GM19099 (cell line): ENCODE data around the gene PRADC1.

ENCODE experiments used
- POLR2A ChIP-seq: IDR thresholded peaks from 3 replicates; pipeline ENCODE4 v1.6.1; 2011; ENCODE audit warnings: low read depth; ENCODE audit not compliant: insufficient read length; ENCODE audit errors: extremely low read depth

The PRADC1 gene

DNA sequence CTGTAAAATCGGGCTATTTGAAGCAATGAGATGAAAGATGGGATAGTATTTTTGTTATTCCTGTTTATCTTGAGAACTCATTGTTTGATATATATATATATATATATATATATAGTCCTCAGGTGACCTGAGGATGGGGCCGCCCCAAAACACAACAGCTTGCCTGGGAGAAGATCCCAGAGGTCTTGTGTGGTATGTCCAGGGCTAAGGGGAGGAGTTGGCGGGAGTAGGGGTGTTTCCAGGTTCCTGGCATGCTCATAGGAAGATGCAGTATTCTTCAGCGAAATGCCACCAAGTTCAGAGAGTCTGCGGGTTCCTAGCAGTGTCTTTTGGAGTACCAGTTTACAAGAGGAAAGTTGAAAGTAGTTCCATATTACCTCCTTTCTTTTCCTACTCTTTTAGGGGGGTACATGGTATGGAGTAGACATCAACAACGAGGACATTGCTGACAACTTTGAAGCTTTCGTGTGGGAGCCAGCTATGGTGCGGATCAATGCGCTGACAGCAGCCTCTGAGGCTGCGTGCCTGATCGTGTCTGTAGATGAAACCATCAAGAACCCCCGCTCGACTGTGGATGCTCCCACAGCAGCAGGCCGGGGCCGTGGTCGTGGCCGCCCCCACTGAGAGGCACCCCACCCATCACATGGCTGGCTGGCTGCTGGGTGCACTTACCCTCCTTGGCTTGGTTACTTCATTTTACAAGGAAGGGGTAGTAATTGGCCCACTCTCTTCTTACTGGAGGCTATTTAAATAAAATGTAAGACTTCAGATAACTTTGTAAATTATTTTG is 19.4 kb upstream of the PRADC1 start:
- TF ChIP-seq POLR2A, result no peak

DNA sequence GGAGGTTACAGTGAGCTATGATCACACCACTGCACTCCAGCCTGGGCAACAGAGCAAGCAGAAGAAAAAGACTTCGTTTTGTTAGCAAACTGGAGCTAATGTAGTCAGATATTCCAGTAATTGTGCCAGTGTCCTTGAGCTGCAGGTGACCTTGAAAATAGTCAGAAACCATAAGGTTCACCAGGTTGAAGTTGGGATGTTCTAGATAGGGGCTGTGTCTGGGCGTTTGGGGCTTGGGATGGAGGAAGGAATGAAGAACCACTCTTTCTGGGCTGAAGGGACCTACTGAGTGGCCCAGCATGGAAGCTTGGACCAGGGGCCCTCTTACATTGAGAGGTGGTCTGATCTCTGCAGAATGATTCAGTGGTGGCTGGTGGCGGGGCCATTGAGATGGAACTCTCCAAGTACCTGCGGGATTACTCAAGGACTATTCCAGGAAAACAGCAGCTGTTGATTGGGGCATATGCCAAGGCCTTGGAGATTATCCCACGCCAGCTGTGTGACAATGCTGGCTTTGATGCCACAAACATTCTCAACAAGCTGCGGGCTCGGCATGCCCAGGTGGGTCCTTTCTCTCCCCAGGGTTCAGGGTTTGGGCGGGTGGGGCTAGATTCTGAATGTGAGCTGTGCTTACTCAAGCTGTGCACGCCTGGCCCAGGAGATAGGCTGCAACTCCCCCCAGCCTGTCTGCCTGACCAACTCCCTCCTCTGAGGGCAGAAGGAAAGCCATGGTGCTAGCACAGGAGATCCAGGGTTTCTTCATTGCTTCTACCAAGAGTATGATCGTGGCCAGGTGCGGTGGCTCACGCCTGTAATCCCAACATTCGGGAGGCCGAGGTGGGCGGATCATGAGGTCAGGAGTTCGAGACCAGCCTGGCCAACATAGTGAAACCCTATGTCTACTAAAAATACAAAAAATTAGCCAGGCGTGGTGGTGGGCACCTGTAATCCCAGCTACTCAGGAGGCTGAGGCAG is 18.1 kb upstream of the PRADC1 start:
- TF ChIP-seq POLR2A, result no peak

DNA sequence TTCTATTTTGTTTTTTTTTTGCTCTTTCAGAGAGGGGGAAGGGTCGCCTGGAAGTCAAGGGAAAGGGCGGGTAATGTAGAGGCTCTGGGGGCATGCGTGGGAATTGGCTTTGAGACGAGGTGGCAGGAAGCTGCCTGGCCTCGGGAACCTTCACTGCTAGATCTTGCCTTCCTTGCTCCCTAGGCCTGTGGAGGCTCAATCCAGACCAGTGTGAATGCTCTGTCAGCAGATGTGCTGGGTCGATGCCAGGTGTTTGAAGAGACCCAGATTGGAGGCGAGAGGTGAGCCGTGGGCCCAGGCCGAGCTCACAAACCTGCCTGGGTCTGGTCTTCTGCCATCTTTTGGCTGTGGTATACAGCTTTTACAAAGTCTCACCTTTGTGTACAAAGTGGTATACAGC is 16.6 kb upstream of the PRADC1 start:
- TF ChIP-seq POLR2A, result no peak

DNA sequence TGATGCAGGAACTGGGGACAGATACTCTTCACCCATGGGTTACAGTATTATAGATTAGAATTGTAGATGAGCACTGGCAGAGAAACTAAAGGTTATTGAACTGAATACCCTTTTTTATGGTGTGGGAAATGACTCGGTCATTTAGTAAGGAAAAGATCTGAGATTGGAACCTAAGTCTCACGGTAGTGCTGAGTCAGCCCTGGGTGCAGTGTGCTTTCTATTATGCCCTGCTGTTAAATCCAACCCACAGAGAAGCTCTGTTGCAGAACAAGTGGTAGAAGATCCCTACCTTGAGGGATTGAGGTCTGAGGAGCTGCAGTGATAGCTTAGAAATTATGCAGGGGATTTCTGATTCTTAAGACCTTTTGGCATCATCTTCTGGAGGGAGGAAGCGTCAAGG is 13.8 kb upstream of the PRADC1 start:
- no peak for TF ChIP-seq POLR2A

DNA sequence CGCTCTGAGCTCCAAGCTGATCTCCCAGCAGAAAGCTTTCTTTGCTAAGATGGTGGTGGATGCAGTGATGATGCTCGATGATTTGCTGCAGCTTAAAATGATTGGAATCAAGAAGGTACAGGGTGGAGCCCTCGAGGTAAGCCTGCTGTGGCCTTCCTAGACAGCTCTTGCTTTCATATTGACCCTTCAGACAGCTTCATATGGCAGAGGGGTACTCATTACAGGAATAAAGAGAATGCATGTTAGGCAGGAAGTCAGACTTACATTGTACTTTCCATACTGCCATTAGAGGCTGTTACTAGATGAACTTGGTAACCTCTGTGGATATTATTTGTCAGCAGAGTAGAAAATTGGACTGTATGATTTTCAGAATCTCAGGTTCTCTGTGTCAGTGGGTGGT is 11.5 kb upstream of the PRADC1 start:
- no peak for TF ChIP-seq POLR2A

DNA sequence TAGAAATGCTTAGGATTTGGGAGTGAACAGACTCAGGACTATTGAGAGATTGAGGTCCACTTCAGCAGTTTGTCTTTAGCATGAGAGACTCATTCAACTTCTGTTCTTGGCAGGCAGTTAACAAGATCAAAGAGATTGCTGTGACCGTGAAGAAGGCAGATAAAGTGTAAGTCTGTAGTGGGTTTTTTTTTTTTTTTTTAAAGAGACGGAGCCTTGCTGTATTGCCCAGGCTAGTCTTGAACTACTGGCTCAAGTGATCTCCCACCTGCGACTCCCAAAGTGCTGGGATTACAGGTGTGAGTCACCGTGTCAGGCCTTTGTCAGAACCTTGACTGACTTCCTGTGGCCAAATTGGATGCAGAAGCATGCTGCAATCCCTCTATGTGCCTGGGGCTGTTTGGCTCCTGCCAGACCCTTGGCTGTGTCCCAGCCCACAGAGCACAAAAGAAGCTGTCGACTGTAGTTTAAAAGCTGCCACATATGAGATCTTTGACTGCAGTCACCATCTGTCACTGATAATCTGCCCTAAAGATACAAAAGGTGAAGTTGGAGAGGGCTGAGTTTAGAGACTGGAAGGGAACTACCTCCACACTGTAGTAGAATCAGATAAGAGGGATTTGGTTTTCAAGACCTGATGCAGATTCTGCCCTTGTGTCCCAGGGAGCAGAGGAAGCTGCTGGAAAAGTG is 11.0 kb upstream of the PRADC1 start:
- no peak for TF ChIP-seq POLR2A

DNA sequence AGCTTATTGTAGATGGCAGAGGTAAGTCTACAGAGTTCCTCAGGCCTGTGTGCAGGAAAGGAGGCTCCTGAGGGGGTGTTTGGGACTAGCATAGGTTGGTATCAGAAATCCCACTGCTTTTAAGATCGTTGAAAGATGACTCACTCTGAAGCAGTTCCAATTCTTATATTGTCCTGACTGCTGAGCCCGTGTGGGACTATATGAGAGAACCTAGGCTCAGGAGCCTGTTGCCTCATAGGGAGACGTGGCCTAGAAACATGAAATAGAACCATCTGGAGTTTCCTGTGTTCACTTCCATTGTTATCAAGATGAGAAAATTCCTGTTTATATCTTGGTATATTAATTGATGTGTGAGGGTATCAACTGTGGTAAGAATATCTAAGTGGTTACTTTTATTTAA is 6.7 kb upstream of the PRADC1 start:
- no peak for TF ChIP-seq POLR2A

DNA sequence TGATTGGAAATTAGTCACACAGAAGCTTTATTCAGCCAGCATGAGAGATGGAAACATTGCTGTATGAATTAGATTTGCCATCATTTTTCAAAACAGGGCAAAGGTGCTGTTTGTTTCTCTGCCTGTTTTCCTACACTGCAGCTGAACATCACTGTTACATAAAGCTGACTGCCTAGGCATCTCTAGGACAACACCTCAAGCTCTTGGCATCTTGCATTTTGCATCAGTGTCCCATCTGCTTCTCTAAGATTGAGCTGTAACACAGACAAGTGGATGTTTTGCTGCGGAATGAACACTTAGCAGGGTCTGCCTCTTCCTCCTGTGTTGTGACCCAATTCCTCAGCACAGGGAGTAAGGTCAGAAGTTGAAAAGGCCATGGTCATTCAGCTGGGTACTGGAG is 5.9 kb upstream of the PRADC1 start:
- no peak for TF ChIP-seq POLR2A

DNA sequence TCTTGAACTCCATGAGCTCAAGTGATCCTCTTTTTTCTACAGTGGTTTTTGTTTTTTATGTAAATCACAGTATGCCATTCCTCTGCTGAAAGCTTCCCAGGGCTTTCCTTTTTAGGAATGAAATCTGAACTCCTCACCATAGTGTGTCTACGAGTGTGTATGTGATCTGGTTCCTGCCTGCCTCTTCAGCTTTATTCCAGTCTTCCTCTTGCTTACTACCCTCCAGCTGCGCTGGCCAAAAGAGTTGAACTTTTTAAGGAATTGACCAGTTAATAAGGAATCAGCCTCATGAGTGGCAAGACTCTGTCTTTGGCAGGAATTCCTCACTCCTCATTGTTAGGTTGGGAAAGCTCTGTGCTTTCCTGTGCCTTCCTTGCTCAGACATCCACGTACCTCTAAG is 5.1 kb upstream of the PRADC1 start:
- no peak for TF ChIP-seq POLR2A

DNA sequence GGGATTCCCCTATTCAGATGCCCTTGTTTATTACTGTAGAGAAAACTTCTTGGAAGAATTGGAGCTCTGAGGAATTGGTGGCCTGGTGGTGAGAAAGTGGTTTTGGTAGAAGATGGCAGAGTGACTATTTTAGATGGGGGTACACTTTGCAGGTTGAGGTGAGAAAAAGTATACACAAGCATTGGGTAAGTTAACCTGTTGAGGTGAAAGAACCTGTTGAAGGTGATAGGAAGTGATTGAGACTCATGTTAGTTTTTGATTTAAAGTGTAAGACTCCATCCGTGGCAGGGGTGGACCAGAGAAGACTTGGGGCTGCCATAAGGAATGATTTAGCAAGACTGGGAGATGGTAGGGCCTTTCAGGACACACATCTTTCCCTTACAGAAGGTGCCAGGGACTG is 4.1 kb upstream of the PRADC1 start:
- TF ChIP-seq POLR2A, result no peak

DNA sequence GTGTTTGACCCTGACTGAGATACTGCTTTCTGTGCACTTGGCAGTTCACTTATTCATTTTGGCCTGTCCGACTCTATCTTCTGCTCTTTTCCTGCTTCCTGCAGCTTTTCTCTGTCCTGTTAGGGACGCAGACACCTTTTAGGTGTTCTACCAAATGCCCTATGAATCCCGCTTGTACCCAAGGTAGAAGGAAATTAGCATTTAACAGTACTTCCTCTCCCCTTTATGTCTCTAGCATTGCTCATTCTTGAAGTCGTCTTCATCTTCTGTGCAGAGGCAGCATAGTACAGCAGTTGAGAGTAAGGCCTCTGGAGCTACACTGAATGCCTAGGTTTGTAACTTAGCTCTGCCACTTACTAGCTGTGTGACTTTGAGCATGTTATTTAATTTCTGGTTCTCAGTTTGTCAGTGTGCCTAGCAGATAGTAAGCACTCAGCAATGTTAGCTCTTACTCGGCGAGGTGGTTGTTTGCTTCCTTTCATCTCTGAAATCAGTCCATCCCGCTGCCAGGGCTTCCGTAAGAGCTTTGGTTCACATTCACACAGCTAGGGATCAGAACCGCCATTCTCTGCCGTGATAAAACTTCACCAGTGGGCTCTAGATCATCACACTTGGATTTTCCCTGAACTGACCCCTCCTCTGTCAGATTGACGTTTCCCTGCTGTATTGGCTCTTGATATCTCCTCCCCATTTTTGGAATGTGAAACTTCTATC is 2.4 kb upstream of the PRADC1 start:
- TF ChIP-seq POLR2A, result no peak

DNA sequence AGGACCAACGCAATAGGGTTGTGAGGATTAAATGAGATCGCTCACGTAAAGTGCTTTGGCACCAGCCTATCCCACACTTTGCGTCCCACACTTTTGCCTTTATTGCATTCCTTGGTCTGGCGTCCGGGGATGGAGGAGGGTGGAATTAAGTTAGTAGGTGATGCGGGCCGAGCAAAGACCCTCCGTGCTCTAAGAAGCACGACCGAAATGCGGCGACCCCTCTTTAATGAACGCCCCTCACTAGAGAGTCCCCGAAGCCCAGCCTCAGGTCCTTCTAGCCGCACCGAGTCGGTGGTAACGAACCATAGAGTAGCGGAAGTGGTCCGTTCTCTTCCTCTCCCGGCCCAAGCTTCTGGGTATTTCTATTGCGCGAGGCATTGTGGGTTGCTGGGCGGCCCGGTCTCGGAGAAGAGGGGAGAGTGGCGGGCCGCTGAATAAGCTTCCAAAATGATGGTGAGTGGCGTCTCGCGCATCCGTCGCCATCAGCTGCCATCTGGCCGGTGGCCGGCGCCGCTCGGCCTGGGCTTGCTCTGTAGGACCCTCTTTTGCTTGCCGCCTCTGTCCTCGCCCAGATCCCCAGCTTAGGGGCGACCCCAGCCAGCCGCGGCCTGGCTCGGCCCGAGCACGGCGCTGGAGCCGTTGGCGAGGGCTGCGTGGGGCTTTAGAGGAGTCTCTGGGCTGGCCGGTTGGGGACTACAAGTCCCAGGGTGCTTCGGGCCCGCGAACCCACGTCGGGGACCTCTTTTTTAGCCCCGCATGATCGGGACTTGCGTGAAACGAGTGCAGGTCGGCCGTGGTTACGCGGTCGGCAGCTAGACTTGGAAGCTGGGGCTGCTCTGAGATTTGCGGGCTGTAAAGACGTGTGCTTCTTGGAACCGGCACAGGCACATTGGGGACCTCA is 1.1 kb upstream of the PRADC1 start, which contains the start of gene CCT7:
Gene CCT7 (plus strand): TSS at position 377 of the 901 bp plus-strand sequence. CDS start 71 bp downstream, at position 448.
- TF ChIP-seq POLR2A, result peak; percentile 98

DNA sequence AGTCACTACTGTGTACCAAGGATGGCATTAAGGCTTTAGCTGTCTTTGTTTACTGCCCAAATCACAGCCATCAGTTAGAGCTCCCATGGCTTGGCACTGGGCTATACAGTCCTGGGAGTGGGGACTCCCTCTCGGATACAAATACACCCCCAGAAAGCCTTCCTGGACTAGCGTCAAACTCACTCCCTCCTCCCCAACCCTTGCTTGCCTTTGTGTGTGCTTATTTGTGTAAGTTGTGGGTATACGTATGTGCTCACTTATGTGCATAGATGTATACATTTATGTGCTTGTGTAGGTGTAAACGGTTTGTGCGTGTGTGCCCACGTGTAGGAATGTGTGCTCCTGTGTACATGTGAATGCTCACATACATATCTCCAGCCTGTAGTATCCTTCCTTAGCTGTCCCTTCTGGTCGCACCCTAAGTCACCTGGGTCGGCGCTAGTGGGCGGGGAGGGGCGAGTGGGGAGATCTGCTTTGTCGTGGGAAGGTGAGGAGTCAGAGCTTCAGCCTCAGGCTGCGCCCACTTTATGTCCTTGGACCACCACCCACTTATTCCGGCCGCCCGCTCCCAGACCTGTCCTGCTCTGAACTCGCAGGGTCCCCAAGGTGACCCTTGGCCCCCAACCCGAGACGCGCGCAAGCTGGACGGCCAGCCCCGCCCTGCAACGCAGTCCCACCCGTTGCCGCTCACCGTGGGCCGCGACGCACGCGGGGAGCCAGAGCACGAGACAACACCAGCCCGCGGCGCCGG is 461 bp downstream of the PRADC1 start:
- no peak for TF ChIP-seq POLR2A
